Non-pigmented ciliary epithelial cell (primary cell): ENCODE data around the gene KCNMB3.
A peak's percentile ranks its signal among the peaks of the same experiment; 100 is the strongest.
"Not testable (repeated sequence)": the region's sequence is repeated elsewhere in the genome, so short reads cannot be mapped to it uniquely, and the experiment has no call there.

Experiments used
- DNase-seq: peaks from one replicate; pipeline ENCODE4 v3.0.0-alpha.2; 2010; ENCODE audit warnings: low read depth

The KCNMB3 gene

GRCh38 chr3:179264449-179264848 lies 13.5 kb upstream of the KCNMB3 start:
- no peak for DNase-seq

GRCh38 chr3:179263134-179263533 lies 12.2 kb upstream of the KCNMB3 start:
- no peak for DNase-seq

DNA sequence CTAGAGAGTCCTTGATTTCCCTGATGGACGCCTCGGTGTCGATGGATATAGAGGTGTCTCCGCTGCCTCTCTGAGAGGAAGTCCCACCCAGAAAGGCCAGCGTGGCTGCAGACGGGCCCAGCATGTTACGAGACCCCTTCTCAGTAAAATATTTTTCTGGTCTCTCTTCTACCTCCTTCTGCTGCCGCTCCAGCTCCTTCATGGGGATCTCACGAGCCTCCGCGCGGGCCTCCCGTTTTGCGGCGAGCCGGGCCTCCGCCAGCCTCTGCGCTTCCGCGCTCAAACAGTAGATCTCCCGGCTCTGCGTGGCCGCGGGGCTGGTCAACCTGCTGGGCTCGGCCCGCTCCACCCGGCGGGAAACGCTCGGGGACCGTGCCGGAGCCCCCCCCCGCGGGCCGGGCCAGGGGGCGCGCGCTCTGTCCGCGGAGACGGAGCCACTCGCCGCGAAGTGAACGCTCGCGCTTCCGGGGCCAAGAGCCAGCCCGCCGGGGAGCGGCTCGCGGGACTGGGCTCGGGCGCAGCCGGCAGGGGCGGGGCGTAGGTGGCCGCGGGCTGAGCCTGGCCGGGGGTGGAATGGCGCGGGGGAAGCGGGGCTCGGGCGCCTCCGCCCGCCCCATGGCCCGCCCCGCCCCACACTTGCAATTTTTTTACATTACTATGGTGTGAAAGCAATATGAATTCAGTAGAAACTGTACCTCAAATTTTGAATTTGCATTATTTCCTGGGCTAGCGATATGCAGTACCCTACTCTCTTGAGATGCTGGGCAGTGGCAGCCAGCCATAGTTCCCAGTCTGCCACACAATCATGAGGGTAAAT lies 10.2 kb upstream of the KCNMB3 start:
- DNase-seq: no peak

GRCh38 chr3:179259959-179260756 lies 9.2 kb upstream of the KCNMB3 start:
- DNase-seq: not testable (repeated sequence)

DNA sequence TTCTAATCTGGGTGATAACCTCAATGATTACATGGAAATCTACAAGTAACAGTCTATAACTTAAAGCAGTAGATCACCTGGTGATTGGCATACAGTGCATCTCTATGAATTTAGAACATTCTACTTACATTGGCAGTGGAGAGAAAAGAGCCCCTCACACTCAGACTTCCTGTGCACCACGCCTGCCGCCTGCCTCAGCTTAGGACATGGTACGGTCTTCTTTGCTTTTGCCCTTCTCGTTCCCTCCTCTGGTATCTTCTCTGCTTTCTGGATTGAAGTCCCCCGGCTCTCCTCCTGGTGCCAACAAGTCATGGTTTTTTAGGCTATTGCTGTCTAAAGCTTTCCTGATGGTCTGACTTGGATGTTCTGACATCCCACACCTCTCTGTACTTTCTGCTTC lies 7.9 kb upstream of the KCNMB3 start:
- DNase-seq: no peak

DNA sequence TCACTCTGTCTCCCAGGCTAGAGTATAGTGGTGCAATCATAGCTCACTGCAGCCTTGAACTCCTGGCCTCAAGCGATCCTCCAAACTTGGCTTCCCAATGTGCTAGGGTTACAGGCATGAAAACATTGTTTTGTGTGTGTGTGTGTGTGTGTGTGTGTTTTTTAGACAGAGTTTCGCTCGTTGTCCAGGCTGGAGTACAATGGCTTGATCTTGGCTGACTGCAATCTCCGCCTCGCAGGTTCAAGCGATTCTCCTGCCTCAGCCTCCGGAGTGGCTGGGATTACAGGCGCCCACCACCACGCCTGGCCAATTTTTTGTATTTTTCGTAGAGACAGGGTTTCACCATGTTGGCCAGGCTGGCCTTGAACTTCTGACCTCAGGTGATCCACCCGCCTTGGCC lies 6.8 kb upstream of the KCNMB3 start:
- not testable (repeated sequence) for DNase-seq

DNA sequence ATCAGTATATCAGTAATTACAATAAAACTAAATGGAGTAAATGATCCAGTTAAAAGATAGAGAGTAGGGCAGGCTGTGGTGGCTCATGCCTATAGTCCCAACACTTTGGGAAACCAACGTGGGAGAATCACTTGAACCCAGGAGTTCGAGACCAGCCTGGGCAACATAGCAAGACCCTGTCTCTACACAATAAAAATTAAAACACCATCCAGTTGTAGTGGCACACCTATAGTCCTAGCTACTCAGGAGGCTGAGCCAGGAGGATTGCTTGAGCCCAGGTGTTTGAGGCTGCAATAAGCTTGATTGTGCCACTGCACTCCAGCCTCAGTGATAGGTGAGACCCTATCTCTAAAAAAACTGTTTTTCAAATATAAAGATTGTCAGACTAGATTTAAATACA lies 5.9 kb upstream of the KCNMB3 start:
- DNase-seq: no peak

DNA sequence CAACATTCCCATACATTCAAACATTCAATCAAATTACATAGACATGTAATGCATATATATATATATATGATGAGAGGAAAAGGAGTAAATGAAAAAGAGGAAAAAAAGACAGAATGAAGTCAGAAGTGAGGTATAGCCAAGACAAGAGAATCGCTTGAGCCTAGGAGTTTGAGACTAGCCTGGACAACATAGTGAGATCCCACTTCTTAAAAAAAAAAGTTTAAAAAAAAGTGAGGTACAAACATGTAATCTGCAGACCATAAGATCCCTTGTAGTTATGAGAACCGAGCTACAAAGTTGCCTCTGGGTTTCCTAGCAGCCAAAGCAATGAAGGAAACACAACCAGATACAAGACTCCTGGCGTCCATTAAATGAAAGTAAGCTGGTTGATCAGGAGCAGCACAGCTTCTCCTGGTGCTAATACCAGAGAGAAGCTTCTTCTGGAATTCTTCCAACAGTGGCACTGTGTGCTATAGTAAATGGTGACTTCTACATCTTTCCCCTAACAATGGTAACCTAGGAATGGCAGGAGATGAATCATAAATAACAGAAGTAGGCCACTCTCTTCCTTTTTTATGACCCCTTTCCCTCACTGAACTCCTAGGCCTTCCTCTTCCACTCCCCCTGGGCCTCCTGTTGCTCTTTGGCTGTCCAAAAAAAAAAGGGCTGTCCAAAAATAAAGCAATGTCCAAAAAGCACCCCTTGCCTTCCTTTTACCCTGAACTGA lies 3.5 kb downstream of the KCNMB3 start:
- DNase-seq: no peak

- no peak for DNase-seq
Measured at GRCh38 chr3:179244878-179245277, 6.0 kb downstream of the KCNMB3 start.

DNA sequence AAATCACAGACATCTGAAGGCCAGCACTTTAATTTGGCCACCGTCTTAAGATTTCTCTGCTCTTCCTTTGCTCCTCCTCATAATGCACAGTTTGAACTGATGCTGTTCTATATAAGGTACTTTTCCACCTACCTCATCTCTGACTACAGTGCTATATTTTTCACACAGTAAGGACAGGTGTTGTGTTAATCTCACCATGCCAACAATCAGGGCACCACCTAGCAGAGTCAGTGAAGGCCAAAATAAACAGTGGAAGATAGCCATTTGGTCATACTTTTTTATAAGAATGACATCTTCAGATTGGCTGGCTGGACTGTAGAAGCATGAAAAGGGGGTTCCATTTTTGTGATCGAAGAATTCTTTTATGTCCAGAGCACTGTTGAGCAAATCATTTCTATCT lies 8.1 kb downstream of the KCNMB3 start:
- DNase-seq: not testable (repeated sequence)

GRCh38 chr3:179240299-179240698 lies 10.6 kb downstream of the KCNMB3 start:
- DNase-seq: not testable (repeated sequence)

DNA sequence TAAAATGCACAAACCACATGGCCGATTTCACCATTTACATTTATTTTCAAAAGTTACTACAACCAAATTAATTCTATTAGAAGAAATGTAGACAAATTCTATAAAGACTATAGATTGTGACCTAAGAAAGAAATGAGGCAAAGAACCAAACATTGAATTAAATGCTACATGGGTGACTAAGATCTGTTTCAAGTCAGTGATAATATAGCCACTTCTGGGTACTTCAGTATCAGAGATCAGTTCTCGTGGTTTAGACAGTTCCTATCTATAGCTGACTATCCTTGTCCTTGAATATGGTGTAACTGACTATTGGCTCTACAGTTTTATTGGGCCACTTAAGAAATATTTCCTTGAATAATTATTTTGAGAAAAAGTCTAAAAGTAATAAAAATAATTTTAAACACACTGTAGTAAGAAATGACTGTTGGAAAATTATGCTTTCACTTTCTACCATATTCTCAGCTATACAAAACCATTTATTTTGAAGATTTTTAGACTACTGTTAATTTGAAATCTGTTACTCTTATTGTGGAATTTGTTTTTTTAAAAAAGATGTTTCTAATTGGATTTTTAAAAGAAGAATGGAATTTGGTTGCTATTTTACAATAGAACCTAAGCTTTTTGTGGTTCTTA lies 14.1 kb downstream of the KCNMB3 start:
- no peak for DNase-seq

DNA sequence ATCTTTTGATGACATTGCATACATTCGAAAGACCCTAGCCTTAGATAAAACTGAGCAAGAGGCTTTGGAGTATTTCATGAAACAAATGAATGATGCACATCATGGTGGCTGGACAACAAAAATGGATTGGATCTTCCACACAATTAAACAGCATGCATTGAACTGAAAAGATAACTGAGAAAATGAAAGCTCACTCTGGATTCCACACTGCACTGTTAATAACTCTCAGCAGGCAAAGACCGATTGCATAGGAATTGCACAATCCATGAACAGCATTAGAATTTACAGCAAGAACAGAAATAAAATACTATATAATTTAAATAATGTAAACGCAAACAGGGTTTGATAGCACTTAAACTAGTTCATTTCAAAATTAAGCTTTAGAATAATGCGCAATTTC lies 16.7 kb downstream of the KCNMB3 start:
- DNase-seq: no peak

DNA sequence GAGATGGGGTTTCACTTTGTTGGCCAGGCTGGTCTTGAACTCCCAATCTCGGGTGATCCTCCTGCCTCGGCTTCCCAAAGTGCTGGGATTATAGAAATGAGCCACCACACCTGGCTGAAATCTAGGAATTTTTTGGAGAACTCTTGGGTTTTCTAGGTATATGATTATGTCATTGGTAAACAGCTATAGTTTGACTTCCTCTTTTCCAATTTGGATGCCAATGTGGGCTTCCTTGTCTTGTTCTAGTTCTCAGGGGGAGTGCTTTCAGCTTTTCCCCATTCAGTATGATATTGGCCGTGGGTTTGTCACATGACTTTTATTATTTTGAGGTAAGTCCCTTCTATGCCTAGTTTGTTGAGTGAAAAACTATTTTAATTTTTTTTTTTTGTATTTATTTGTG lies 17.9 kb downstream of the KCNMB3 start:
- no peak for DNase-seq

GRCh38 chr3:179229177-179229576 lies 21.7 kb downstream of the KCNMB3 start:
- DNase-seq: no peak

- DNase-seq: peak; percentile 11
Measured at GRCh38 chr3:179227349-179227748, 23.6 kb downstream of the KCNMB3 start.

DNA sequence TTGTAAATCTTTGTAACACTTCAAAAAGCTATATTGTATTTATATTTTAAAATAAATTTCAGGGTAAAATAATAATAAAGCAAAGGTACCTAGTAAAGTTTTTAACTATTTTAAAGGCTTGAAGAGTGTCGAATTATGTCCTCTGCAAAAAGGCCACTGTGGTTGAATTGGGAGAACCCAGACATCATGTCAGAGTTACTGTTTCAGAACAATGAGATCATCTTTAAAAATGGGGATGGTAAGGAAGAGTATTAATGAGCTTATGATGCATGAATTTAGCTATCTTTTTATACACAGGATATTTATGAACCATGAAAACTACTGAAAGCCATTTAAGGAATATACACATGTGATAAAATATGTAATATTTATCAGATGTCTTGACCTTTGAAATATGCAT lies 26.3 kb downstream of the KCNMB3 start:
- no peak for DNase-seq

DNA sequence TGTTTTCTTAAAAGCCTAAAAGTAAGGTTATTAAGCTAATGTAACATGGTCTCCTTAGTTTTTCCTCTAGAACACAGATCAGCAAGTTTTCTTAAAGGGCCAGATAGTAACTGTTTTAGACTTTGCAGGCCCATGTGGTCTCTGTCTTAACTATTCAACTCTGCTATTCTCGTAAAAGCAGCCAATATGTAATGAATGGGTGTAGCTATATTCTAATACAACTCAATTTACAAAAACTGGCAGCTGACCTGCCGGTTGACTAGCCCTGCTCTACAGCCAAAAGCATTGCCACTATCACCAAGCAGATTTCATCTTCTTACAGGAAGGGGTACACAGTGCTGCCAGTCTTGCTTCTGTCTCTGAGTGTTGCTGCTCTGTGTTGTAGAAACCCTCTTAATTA lies 27.4 kb downstream of the KCNMB3 start:
- no peak for DNase-seq

- DNase-seq: not testable (repeated sequence)
Measured at GRCh38 chr3:179218213-179218612, 32.7 kb downstream of the KCNMB3 start.

- not testable (repeated sequence) for DNase-seq
Measured at GRCh38 chr3:179215550-179215949, 35.4 kb downstream of the KCNMB3 start.

- no peak for DNase-seq
Measured at GRCh38 chr3:179200790-179201189, 50.1 kb downstream of the KCNMB3 start.

- DNase-seq: no peak
Measured at GRCh38 chr3:179196700-179197099, 54.2 kb downstream of the KCNMB3 start.
